NT2/D1 (cell line): ENCODE results near the gene PCMTD2.

Source experiments
- DNase-seq: peaks from one replicate; pipeline ENCODE4 v3.0.0-alpha.2; 2011; ENCODE audit warnings: low read depth, low spot score
- H3K27me3 ChIP-seq: 2 replicates; pipeline ENCODE4 v1.6.0; 2011; ENCODE audit warnings: mild to moderate bottlenecking; ENCODE audit not compliant: insufficient read length, insufficient read depth
- H3K36me3 ChIP-seq: 2 replicates; pipeline ENCODE4 v1.6.1; 2011; ENCODE audit warnings: mild to moderate bottlenecking, low read length, mixed read lengths; ENCODE audit not compliant: insufficient read depth, insufficient read length
- H3K4me1 ChIP-seq: 2 replicates; pipeline ENCODE4 v1.5.1; 2011; ENCODE audit not compliant: insufficient read depth, insufficient read length
- H3K4me3 ChIP-seq: 2 replicates; pipeline ENCODE4 v1.5.1; 2011; ENCODE audit warnings: low read depth; ENCODE audit not compliant: insufficient read length
- H3K9ac ChIP-seq: 2 replicates; pipeline ENCODE4 v1.6.0; 2011; ENCODE audit warnings: low read depth; ENCODE audit not compliant: insufficient read length
- H3K9me3 ChIP-seq: 2 replicates; pipeline ENCODE4 v1.5.1; 2011; ENCODE audit warnings: mild to moderate bottlenecking, low read length; ENCODE audit not compliant: insufficient read depth
- SUZ12 ChIP-seq: IDR thresholded peaks from 2 replicates; pipeline ENCODE4 v1.6.1; 2011; ENCODE audit not compliant: insufficient read length, insufficient read depth; ENCODE audit errors: extremely low read depth
- YY1 ChIP-seq: IDR thresholded peaks from 2 replicates; pipeline ENCODE4 v1.6.1; 2011; ENCODE audit not compliant: insufficient read length, insufficient read depth
- ZNF274 ChIP-seq: IDR thresholded peaks from 2 replicates; pipeline ENCODE4 v1.6.1; 2011; ENCODE audit warnings: mild to moderate bottlenecking, low read depth, low read length

The PCMTD2 gene

GRCh38 chr20:64264091-64264490, 8.5 kb downstream of the PCMTD2 start:
- Histone ChIP-seq H3K27me3 (no peaks in the 10 kb centered on the region), H3K4me3 (no peak overlapping the region), H3K9ac (no peak overlapping the region), H3K4me1 (peaks cover 3% of the 10 kb centered on the region), H3K9me3 (no peaks in the 10 kb centered on the region), H3K36me3 (peaks cover 33% of the 10 kb centered on the region)
- DNase-seq, result no peak
- TF ChIP-seq SUZ12, result no peak
- TF ChIP-seq YY1, result no peak
- TF ChIP-seq ZNF274, result no peak

GRCh38 chr20:64265201-64265600, 9.7 kb downstream of the PCMTD2 start:
- TF ChIP-seq SUZ12 (no peak), ZNF274 (no peak), YY1 (no peak)
- H3K36me3 ChIP-seq, result peaks cover 37% of the 10 kb centered on the region

GRCh38 chr20:64266988-64267387, 11.4 kb downstream of the PCMTD2 start:
- Histone ChIP-seq H3K4me1 (no peaks in the 10 kb centered on the region), H3K9me3 (peaks cover 8% of the 10 kb centered on the region; the same call in 1 of the 2 replicates), H3K9ac (no peak overlapping the region), H3K27me3 (no peaks in the 10 kb centered on the region), H3K4me3 (no peak overlapping the region), H3K36me3 (peaks cover 42% of the 10 kb centered on the region)
- no peak for DNase-seq
- TF ChIP-seq SUZ12 (no peak), YY1 (no peak), ZNF274 (no peak)

More at GRCh38 chr20:64265201-64265600, 9.7 kb downstream of the PCMTD2 start:
- no peak overlapping the region for H3K4me3 ChIP-seq
- no peak for DNase-seq
- no peak overlapping the region for H3K9ac ChIP-seq
- peaks cover 7% of the 10 kb centered on the region; the same call in 1 of the 2 replicates for H3K9me3 ChIP-seq
- peaks cover 3% of the 10 kb centered on the region for H3K4me1 ChIP-seq
- no peaks in the 10 kb centered on the region for H3K27me3 ChIP-seq

- DNase-seq, result no peak
- Histone ChIP-seq H3K9me3 (peaks cover 8% of the 10 kb centered on the region; the same call in 1 of the 2 replicates), H3K36me3 (peaks cover 39% of the 10 kb centered on the region), H3K27me3 (no peaks in the 10 kb centered on the region), H3K4me3 (no peak overlapping the region), H3K4me1 (no peaks in the 10 kb centered on the region), H3K9ac (no peak overlapping the region)
- no peak for TF ChIP-seq YY1
- no peak for TF ChIP-seq ZNF274
- no peak for TF ChIP-seq SUZ12
These were observed 12.6 kb downstream of the PCMTD2 start for GRCh38 chr20:64268174-64268573.

- no peak for TF ChIP-seq SUZ12
- TF ChIP-seq ZNF274, result no peak
- no peak for TF ChIP-seq YY1
These were observed 14.3 kb downstream of the PCMTD2 start for GRCh38 chr20:64269604-64270411.

GRCh38 chr20:64271636-64272035, 16.1 kb downstream of the PCMTD2 start:
- DNase-seq, result no peak
- Histone ChIP-seq H3K9me3 (peaks cover 8% of the 10 kb centered on the region; the same call in 1 of the 2 replicates), H3K4me1 (no peaks in the 10 kb centered on the region), H3K27me3 (no peaks in the 10 kb centered on the region), H3K4me3 (no peak overlapping the region), H3K36me3 (peaks cover 38% of the 10 kb centered on the region), H3K9ac (no peak overlapping the region)
- TF ChIP-seq YY1 (no peak), ZNF274 (no peak), SUZ12 (no peak)

More at GRCh38 chr20:64269604-64270411, 14.3 kb downstream of the PCMTD2 start:
- DNase-seq, result no peak
- H3K27me3 ChIP-seq, result no peaks in the 10 kb centered on the region
- peaks cover 8% of the 10 kb centered on the region; the same call in 1 of the 2 replicates for H3K9me3 ChIP-seq
- no peaks in the 10 kb centered on the region for H3K4me1 ChIP-seq
- H3K9ac ChIP-seq, result no peak overlapping the region
- H3K4me3 ChIP-seq, result no peak overlapping the region
- H3K36me3 ChIP-seq, result peaks cover 43% of the 10 kb centered on the region

GRCh38 chr20:64273109-64273508, 17.6 kb downstream of the PCMTD2 start:
- H3K4me3 ChIP-seq, result no peak overlapping the region
- no peaks in the 10 kb centered on the region for H3K27me3 ChIP-seq
- no peak for TF ChIP-seq SUZ12
- no peak for TF ChIP-seq YY1
- no peak for TF ChIP-seq ZNF274
- DNase-seq, result no peak
- peaks cover 37% of the 10 kb centered on the region for H3K36me3 ChIP-seq
- no peaks in the 10 kb centered on the region for H3K4me1 ChIP-seq
- H3K9ac ChIP-seq, result no peak overlapping the region
- H3K9me3 ChIP-seq, result peaks cover 8% of the 10 kb centered on the region; the same call in 1 of the 2 replicates
